Measurements from ENCODE around the gene MYBPH.

Gene MYBPH

DNA sequence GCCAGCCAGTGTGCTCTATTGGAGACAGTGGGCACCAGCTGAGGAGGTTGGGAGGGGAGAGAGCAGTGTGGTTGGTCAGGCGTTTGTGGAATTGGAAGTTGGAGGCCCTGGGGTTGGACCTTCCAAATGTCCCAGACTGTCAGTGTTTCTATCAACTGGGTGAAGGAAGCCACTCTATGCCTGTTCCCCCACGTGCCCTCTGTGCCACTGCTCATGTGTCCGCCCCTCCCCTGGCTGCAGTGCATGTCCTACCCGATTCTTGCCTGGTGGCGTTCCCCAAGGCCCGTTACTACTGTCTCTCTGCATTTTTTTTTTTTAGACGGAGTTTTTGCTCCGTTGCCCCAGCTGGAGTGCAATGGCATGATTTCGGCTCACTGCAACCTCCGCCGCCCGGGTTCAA, 27.0 kb downstream of the MYBPH start:
- DNase-seq (ENCODE audit: low spot score): no peak

DNA sequence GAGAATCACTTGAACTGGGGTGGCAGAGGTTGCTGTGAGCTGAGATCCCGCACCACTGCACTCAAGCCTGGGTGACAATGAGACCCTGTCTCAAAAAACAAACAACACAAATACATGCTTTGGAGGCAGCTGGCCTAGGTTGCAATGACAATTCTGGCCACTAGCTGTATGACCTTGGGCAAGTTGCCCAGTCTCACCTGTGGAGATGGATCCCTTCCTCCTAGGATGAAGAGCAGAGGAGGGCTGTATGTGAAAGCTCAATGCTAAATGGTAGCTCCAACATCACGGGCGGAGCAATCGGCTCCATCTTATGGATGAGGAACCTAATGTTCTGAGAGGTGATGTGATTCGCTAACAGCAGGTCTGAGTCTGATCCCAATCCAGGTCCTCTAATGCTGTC, 27.5 kb downstream of the MYBPH start:
- DNase-seq (ENCODE audit: low spot score): no peak

DNA sequence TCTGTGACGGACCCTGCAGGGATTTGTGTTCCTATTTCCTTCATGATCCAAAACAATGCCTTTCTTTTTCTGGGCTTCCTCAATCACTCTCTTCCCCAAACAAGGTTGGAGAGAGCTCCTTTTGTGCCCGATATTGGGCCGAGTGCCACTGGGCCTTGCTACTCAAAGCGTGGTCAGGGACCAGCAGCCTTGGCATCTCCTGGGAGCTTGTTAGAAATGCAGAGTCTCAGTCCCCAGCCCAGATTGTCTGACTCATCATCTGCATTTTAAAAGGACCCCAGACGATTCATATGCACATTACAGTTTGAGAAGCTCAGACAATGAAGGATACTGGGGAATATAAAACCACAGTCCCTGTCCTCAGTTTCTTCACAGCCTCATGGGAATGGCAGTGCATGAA, 28.2 kb downstream of the MYBPH start:
- no peak for DNase-seq (ENCODE audit: low spot score)

DNA sequence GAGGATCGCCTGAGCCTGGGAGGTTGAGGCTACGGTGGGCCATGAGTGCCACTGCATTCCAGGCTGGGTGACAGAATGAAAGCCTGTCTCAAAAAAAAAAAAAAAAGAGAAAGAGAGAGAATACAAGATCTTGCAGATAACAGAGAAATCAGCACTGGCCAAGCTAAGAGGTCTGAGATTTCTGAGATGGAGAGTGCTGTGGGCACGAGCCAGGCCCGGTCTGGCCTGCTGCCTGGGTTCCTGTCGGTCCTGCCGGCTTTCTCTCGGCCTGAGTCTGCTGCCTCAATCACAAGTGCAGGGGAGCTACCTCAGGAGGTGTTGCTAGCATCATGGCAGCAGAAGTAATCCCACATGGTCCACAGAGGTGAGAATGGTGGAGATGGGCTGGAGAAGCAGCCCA, 29.1 kb downstream of the MYBPH start:
- DNase-seq (ENCODE audit: low spot score): no peak

DNA sequence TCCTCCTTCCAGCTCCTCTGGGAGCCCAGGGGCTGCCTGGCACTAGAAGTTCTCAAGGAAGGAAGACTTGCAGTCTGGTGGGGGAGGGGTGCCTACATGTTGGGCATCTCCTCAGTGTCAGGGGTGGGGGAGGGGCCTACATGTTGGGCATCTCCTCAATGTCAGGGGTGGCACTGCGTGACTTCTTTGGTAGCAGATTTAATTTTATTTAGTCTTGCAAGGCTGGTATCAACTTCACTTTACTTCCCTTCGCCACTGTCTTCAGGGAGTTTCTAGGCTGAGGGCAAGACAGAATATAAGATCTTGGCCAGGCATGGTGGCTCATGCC, 29.6 kb downstream of the MYBPH start:
- DNase-seq (ENCODE audit: low spot score): no peak

DNA sequence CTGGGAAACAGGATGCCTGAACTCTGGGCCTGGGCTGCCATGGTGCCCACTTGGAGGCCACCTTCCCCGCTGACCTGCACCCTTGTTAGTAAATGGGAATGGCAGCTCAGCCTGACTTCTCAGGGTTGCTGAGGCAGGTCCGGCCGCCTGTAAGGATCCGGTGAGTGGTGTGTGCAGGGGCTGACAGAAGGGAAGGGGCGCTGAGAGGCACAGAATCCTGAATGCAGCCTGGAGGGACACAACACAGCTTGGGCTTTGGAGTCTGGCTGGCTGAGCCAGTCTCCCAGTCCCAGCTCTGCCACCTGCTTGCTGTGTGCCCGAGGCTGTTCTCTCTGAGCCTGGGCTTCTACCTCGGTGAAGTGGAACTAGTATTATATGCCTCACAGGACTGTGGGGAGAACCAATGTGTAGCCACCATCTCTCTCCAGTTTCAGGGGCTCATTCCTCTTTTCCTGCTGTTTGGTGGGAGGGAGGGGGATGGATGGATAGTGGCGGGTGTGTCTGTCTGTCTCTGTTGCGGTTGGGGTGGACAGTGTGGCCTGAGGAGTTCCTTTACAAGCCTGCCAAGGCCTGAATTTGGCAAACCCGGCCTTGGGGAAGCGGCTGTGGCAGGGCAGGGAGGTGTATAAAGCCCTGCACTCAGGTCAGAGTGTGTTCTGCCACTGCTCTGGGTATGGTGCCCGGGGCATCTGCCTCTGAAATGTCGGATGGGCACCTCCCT, 30.1 kb downstream of the MYBPH start:
- no peak for DNase-seq (ENCODE audit: low spot score)

DNA sequence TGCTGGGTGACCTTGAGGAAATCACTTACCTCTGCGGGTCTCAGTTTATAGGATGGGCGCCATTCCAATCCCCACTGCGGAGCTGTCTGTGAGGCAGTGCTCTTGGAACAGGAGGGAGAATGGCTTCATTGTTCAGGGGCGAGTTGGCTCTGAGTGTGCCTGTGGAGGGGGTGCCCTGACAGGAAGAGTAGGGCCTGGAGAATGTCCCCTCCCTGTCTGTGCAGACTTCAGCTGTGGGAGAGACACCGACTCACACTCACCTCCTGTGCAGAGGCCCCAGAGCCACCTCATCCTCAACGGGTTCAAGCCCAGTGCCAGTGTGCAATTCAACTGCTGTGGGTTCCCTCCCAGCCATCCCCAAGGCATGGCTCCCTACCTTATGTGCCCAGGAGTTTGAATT, 31.0 kb downstream of the MYBPH start:
- peak; percentile 90 for DNase-seq (ENCODE audit: low spot score)

DNA sequence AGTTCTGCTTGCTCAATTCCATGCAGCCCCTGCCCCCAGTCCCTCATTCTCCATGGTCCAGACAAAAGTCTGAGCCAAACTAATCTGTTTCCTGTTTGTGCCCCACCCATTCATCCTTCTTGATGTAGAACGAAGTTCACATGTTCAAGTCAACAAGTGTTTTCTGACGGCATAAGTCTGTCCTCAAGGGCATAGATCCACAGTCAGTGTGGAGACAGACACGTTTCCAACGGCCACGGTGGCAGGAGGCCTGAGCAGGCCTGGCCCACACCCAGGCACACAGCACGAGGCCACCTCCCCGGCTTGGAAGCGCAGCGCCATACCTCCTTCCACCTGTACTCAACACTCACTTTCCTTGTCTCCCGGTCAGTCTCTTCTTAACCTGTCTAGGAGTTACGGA, 32.0 kb downstream of the MYBPH start:
- DNase-seq (ENCODE audit: low spot score): no peak

DNA sequence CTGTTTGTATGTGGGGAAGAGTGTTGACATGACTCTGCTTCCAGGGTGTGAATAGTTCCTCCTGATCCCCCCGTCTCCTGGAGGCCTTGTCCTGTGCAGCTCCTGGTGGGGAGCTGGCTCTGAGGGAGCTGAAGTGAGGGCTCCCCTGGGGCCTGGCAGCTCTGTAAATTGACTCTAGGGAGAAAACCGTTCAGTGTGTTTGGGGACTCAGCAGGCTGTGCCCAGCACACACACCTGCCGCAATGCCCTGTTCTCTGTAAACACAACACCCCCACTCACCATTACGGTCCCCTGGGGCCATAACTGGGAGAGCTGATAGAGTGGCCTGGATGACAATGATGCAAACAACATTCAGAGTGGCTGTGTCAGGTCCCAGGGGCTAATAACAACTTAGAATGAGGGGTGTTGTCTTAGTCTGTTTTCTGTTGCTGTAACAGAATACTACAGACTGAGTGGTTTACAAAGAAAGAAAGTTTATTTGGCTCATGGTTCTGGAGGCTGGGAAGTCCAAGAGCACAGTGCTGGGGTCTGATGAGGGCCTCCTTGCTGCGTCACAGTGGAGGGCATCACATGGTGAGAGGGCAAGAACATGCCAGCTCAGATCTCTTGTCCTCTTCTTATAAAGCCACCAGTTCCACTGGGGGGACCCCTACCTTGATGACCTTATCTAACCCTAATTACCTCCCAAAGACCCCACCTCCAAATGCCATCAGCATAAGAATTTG, 32.8 kb downstream of the MYBPH start:
- no peak for DNase-seq (ENCODE audit: low spot score)

DNA sequence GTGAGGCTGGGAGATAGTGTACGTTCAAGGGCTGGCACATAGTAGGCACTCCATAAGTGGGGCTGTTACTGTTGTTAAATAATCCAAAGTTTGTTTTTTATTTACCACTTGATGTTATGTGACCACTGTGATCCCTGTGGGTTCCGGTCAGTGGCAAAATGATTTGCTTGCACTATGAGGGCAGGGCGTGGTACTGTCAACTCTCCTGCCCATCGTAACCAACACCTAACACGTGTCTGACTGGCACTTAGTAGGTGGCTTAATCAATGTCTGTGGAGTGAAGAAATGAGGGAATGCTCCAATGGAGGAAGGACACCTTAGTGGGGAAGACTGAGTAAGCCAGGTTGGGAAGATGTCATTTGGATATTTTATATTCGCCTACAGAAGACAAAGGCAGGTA, 33.5 kb downstream of the MYBPH start:
- DNase-seq (ENCODE audit: low spot score): no peak

DNA sequence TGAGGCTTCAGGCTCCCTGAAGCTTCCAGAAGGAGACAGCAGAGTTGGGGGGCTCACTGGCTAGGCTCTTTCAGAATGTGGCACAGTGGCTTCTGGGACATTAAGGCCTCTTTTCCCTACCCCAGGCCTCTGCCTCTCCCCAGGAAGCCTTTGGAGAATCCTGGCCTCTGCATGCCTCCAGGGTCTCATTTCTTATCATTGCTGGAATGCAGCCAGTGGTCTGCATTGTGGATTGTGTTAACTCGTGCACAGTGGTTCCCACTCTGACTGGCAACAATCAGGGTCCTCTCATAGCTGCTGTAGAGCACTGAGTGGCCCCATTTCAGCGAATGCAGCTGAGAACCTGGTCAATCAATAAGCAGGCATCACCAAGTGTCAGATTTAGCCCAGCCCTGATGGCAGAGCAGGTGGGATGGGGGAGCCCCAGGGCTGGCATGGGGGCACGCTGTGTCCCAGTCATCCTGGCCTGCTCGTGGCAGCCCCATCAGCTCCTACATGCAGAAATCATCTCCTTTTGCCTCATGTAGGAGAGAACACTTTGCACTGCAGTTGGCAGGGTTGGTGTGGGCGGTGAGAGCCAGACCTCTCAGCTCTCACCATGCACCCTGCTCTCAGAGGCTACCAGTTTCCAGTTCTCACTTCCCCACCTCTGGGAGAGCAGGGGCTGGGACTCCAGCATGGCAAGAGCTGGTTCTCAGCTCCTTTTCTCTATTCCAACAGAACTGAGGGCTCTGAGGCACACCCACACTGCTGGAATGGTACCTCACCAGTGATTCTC, 34.7 kb downstream of the MYBPH start:
- DNase-seq (ENCODE audit: low spot score): no peak

DNA sequence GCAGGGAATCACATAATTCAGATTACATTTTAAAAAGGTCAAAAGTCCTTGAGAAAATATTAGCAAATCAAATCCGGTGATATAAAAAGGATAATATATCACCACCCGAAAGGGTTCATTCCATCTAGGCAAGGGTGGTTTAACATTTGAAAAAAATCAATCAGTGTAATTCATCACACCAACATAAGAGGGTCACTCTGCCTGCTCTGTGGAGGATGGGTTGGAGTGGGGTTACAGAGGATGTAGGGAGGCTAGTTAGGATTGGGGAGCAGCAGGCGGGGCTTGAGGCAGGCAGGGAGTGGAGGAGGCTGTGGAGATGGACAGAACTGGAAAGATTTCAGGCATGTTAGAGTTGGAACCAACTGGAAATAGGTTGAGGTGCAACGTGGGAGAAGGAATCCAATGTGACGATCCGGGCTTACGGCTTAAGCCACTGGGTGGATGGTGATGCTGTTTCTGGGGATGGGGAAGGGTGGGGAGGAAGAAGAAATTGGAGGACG, 35.6 kb downstream of the MYBPH start:
- DNase-seq (ENCODE audit: low spot score): no peak

DNA sequence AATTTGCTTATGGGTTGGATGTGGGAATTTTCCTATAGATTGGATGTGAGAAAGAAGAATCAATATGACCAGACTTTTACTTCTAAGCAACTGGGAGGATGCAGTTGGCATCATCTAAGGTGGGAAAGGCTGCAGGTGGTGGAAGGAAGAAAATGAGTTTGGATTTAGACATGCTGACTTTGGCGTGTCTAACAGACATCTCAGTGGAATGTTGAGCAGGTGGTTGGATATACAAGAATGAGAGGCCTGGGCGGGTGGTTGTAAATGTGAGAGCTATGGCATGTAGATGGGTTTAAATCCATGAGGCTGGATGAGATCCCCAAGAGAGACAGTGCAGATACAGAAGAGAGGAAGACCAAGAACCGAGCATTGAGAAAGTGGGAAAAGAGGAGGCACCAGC, 37.6 kb downstream of the MYBPH start:
- DNase-seq (ENCODE audit: low spot score): no peak

DNA sequence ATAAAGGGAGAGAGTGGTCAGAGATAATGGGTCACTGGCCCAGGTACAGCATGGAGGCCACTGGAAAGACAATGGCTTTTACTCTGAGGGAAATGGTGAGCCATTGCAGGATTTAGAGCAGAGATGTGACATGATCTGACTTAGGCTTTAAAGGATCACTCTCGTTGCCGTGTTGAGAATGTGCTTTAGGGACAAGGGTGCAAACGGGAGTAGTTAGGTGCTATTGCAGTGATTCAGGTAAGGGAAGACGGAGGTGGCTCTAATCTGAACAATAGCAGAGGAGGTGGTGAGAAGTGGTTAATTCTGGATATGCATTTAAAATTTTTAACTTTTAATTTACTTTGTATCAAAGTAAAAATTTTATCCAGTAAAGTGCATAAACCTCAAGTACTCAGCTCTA, 38.3 kb downstream of the MYBPH start:
- no peak for DNase-seq (ENCODE audit: low spot score)

DNA sequence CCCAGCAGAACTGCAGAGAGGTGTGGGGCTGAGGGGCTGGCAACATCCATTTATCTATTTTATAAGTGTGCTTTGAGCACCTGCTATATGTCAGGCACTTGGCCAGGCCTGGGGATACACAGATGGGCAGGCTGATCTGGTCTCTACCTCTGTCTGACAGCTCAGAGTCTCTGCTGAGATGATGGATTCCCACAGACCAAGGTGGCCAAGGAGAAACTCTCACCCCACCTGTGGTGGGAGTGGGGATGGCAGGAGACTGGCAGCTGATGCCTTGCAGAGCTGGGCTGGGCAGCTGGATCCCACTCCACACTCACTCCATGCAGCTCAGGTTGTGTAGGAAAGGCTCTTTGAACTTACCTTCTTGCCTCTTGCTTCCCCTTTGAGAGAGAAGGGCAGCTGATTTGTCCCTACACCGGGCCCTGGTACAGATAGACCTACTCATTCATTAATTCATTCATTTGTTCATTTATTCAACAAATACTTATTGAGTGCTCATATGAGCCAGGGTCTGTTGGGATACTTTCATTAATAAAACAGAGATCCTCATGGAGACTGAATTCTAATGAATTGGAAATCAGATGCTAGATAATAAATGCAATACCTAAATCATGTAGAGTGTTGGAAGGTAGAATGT, 39.1 kb downstream of the MYBPH start:
- DNase-seq (ENCODE audit: low spot score): peak; percentile 32

DNA sequence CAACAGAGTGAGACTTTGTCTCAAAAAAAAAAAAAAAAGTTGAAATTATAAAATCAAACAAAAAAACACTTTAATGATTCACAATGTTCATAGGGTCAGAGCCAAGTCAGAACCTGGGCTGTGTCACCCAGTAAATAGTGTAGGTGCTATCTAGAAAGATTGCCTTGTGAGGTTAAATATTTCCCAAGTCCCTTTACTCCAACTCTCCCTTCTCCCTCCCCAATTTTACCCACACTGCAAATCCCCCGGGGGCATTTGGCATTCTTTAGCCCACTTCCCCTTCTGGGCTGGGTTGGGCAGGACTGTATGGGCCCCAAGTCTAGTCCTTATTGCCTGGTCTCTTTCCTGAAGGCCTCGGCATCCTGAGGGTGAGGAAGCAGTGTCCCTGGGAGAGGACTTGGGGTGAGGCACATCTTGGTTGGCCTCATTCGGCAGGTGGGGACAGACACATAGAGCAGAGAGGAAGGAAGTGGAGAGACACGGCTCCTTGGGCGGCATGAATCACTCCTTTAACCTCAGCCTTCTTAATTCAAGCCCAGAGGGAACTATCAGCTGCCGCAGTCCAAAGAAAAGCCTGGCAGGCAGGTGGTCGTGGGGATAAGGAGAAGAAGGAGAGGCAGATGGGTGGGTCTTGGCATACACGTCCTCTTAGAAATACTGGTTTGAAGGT, 39.9 kb downstream of the MYBPH start:
- DNase-seq (ENCODE audit: low spot score): peak; percentile 86

DNA sequence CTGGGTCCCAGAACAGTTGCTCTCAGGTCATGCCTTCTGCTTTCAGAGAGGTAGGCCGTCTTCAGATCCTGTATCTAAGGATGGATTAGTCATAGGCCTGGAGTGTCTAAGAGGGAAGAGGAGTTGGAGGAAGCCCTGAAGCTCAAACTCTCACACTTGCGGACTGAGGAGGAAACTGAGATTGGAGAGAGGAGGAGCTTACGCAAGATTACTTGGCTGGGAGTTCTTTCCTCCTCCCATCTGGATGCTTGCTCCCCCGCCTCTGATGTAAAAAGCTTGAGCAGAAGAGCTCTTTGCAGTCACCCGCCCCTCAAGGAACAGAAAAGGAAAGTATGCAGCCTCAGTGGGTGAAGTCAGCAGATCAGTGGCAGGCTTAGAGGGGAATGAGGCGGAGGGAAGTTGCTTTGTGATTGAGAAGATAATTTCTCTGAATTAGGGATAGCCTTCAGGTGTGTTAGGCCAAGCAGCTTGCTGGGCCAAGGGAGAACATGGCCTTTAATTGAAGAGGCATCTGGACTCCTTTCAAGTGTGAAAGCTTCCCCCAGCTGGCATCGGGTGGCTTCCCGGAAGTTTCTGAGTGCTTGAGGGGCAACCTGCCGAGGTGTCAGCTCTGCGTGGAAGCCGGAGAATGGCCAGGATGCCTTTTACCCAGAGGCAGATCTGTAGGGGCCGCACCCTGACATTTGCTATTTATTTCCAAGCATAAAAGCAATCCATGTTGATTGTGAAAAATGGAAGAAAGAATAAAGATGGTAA, 41.5 kb downstream of the MYBPH start:
- DNase-seq (ENCODE audit: low spot score): peak; percentile 75

DNA sequence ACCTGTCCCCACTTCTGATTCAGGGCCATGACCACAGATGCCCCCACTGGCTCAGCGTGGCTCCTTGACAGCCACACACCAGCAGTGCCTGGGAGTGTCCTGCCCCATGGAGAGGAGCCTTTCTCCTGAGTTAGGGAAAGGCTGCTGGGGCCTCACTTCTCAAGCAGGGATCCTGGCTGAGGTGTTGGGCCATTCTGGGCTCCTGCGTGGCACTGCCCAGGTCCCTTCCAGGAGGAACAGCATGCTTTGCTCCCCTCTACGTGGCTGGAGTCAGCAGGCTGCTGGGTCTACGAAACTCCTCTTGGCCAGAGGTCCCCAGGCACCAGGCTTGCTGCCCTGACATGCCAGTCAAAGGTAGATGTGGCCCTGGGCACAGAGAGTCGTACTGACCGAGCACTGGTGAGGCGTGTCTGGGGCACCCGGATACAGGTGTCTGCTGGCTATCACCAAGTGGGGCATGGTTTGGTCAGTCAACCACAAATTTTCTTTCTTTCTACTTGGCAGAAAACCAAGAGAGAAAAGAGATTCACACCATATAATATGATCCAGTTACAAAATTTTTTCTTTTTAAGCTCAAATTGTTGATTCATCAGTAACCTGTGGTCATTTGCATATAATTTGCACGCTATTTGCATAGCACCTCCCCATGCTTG, 44.0 kb downstream of the MYBPH start:
- DNase-seq (ENCODE audit: low spot score): peak; percentile 22

DNA sequence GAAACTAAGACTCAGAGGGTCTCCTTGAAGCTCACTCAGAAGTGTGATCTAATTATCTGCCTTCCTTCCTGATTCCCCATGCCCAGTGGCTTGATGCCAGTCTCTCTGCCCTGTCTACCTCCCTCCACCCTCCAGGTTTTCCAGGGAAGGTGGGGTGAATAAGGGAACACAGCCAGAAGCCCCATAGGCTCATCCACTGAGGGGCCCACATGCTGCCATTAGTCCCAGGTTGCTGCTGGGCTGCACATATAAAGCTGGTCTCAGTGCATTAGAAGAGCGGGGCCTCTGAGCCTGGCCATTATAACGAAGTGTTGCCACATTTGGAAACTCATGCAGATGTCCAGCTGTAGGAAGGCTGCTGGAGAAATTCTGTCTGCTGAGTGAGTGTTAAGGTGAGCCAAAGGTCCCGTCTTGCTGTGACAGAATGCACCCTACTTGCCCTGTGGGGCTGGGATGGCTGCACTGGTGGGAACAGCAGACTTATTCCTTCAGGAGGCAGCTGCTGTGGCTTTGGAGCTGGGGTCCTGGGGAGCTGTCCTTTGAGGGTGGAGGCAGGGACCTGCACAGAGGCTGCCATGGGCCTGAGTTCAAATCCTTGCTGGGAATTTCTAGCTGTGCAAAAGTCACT, 45.2 kb downstream of the MYBPH start:
- DNase-seq (ENCODE audit: low spot score): peak; percentile 11
